WTC11 (cell line): Measurements from ENCODE around the gene RCE1. TPM values are rescaled to one million over a fixed set of nuclear protein-coding genes. Genes with fewer than 3 reads are reported as not detected.
"Not testable (repeated sequence)": the region's sequence is repeated elsewhere in the genome, so short reads cannot be mapped to it uniquely, and the experiment has no call there.

Source experiments
- ATAC-seq: fragments of 200-7000 bp; cut with Tn5 transposase; 2 replicates; pipeline ENCODE4 v1.10.0; 2021; ENCODE audit warnings: mild to moderate bottlenecking, moderate library complexity
- CTCF ChIA-PET: fragments of 300-600 bp; sonication (Branson Sonifier 250); formaldehyde crosslinking; loops from one replicate; lab custom pipeline; 2021; ENCODE audit warnings: antibody characterized with exemption; lab: Charles Lee
- POLR2A ChIA-PET: fragments of 350-600 bp; sonication (Branson Sonifier 250); formaldehyde crosslinking; loops from one replicate; lab custom pipeline; 2021; ENCODE audit warnings: antibody characterized with exemption; lab: Charles Lee
- DNase-seq: peaks from one replicate; pipeline ENCODE4 v3.0.0; 2021; ENCODE audit warnings: low spot score
- H3K27ac Mint-ChIP-seq: 2 replicates; pipeline ENCODE4 v1.8.0; 2021; ENCODE audit warnings: mixed read lengths
- H3K27me3 Mint-ChIP-seq: 2 replicates; pipeline ENCODE4 v1.8.0; 2021; ENCODE audit warnings: low read depth, mild to moderate bottlenecking, moderate library complexity, mixed read lengths
- H3K36me3 Mint-ChIP-seq: 2 replicates; pipeline ENCODE4 v1.8.0; 2021; ENCODE audit warnings: mixed read lengths
- H3K4me1 Mint-ChIP-seq: 2 replicates; pipeline ENCODE4 v1.8.0; 2022; ENCODE audit warnings: mixed read lengths
- H3K4me3 Mint-ChIP-seq: 2 replicates; pipeline ENCODE4 v1.8.0; 2021; ENCODE audit warnings: mild to moderate bottlenecking, moderate library complexity, mixed read lengths
- H3K9me3 Mint-ChIP-seq: 2 replicates; pipeline ENCODE4 v1.8.0; 2021; ENCODE audit warnings: mixed read lengths
- ATF1 ChIP-seq: sonication (generic); formaldehyde crosslinking; IDR thresholded peaks from 2 replicates; pipeline ENCODE4 v1.8.1; 2023; ENCODE audit warnings: mild to moderate bottlenecking, moderate library complexity, missing genetic modification reagents
- CBFB ChIP-seq: sonication (generic); formaldehyde crosslinking; IDR thresholded peaks from 2 replicates; pipeline ENCODE4 v1.8.1; 2022; ENCODE audit warnings: mild to moderate bottlenecking, low read depth, missing genetic modification reagents
- CREB1 ChIP-seq: sonication (generic); formaldehyde crosslinking; IDR thresholded peaks from 2 replicates; pipeline ENCODE4 v1.8.0; 2023; ENCODE audit warnings: mild to moderate bottlenecking, missing genetic modification reagents
- ESRRA ChIP-seq: sonication (generic); formaldehyde crosslinking; IDR thresholded peaks from 2 replicates; pipeline ENCODE4 v1.8.1; 2022; ENCODE audit warnings: mild to moderate bottlenecking, missing genetic modification reagents, borderline replicate concordance
- NFE2L1 ChIP-seq: sonication (generic); formaldehyde crosslinking; IDR thresholded peaks from 2 replicates; pipeline ENCODE4 v1.8.1; 2023; ENCODE audit warnings: missing genetic modification reagents
- PRRX2 ChIP-seq: fragments of 250-450 bp; sonication (Bioruptor Pico); IDR thresholded peaks from 2 replicates; pipeline ENCODE4 v1.8.0; 2021; ENCODE audit warnings: mild to moderate bottlenecking
- SOX15 ChIP-seq: fragments of 250-450 bp; sonication (Bioruptor Pico); IDR thresholded peaks from 2 replicates; pipeline ENCODE4 v1.9.0; 2021; ENCODE audit warnings: mild to moderate bottlenecking
- TEAD1 ChIP-seq: sonication (generic); formaldehyde crosslinking; IDR thresholded peaks from 2 replicates; pipeline ENCODE4 v1.8.0; 2022; ENCODE audit warnings: mild to moderate bottlenecking, missing genetic modification reagents
- TEAD4 ChIP-seq: sonication (generic); formaldehyde crosslinking; IDR thresholded peaks from 2 replicates; pipeline ENCODE4 v1.8.0; 2022; ENCODE audit warnings: mild to moderate bottlenecking, missing genetic modification reagents
- ZNF416 ChIP-seq: fragments of 250-450 bp; sonication (Bioruptor Pico); IDR thresholded peaks from 2 replicates; pipeline ENCODE4 v1.9.0; 2021; ENCODE audit warnings: mild to moderate bottlenecking, inconsistent platforms
- ZNF671 ChIP-seq: fragments of 250-450 bp; sonication (Bioruptor Pico); IDR thresholded peaks from 2 replicates; pipeline ENCODE4 v1.8.0; 2021; ENCODE audit warnings: mild to moderate bottlenecking
- total RNA-seq: library from RNA; stranded (reverse); gene quantifications from 3 replicates; pipeline ENCODE4 v1.2.3, GENCODE V29; 2021
- TF ChIP-seq, protein P1 (sequence below): fragments of 250-450 bp; sonication (Bioruptor Pico); IDR thresholded peaks from 2 replicates; pipeline ENCODE4 v1.9.0; 2021; ENCODE audit warnings: mild to moderate bottlenecking
- TF ChIP-seq, protein P2 (sequence below): fragments of 250-450 bp; sonication (Bioruptor Pico); IDR thresholded peaks from 2 replicates; pipeline ENCODE4 v1.8.0; 2021; ENCODE audit warnings: mild to moderate bottlenecking
- TF ChIP-seq, protein P3 (sequence below): sonication (generic); formaldehyde crosslinking; IDR thresholded peaks from 2 replicates; pipeline ENCODE4 v1.8.0; 2022; ENCODE audit warnings: mild to moderate bottlenecking, missing genetic modification reagents
- TF ChIP-seq, protein P4 (sequence below): fragments of 250-450 bp; sonication (Bioruptor Pico); IDR thresholded peaks from 2 replicates; pipeline ENCODE4 v1.9.0; 2021; ENCODE audit warnings: moderate library complexity, mild to moderate bottlenecking, inconsistent platforms, borderline replicate concordance
- TF ChIP-seq, protein P5 (sequence below): fragments of 250-450 bp; sonication (Bioruptor Pico); IDR thresholded peaks from 2 replicates; pipeline ENCODE4 v2.1.2; 2022; ENCODE audit warnings: mild to moderate bottlenecking, moderate library complexity
- TF ChIP-seq, protein P6 (sequence below): sonication (generic); formaldehyde crosslinking; IDR thresholded peaks from 2 replicates; pipeline ENCODE4 v1.8.1; 2022; ENCODE audit warnings: low read depth, mild to moderate bottlenecking, moderate library complexity, missing genetic modification reagents, borderline replicate concordance

RCE1 gene
- total RNA-seq, 1 experiment from 2014 or later: 34.6 TPM

DNA sequence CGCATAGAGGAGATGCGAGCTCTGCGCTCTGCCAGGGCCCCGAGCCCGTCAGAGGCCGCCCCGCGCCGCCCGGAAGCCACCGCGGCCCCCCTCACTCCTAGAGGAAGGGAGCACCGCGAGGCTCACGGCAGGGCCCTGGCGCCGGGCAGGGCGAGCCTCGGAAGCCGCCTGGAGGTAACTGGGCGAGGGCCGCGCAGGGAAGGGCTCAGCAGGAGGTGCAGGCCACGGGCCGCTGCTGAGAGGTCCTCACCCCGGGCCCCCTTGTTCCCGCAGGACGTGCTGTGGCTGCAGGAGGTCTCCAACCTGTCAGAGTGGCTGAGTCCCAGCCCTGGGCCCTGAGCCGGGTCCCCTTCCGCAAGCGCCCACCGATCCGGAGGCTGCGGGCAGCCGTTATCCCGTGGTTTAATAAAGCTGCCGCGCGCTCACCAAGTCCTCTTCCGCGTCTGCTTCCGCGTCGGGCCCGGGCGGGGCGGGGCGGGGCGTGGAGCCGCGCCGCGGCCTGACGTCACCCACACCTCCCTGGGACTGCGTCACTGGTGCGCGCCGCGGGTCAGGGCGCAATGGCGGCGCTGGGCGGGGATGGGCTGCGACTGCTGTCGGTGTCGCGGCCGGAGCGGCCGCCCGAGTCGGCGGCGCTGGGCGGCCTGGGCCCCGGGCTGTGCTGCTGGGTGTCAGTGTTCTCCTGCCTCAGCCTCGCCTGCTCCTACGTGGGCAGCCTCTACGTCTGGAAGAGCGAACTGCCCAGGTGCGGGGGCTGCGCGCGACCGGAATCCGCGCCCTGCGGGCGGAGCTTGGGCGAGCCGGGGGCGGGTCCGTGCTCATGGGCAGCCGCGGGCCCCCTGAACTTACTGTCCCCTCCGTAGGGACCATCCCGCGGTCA is at the start of gene RCE1 (continued):
- TF ChIP-seq, protein P1, sequence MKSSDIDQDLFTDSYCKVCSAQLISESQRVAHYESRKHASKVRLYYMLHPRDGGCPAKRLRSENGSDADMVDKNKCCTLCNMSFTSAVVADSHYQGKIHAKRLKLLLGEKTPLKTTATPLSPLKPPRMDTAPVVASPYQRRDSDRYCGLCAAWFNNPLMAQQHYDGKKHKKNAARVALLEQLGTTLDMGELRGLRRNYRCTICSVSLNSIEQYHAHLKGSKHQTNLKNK (CRISPR knock-in tag): no peak
- no peak for TF ChIP-seq SOX15 (CRISPR knock-in tag)
- TF ChIP-seq, protein P2, sequence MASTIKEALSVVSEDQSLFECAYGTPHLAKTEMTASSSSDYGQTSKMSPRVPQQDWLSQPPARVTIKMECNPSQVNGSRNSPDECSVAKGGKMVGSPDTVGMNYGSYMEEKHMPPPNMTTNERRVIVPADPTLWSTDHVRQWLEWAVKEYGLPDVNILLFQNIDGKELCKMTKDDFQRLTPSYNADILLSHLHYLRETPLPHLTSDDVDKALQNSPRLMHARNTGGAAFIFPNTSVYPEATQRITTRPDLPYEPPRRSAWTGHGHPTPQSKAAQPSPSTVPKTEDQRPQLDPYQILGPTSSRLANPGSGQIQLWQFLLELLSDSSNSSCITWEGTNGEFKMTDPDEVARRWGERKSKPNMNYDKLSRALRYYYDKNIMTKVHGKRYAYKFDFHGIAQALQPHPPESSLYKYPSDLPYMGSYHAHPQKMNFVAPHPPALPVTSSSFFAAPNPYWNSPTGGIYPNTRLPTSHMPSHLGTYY (CRISPR knock-in tag): no peak
- TF ChIP-seq, protein P3, sequence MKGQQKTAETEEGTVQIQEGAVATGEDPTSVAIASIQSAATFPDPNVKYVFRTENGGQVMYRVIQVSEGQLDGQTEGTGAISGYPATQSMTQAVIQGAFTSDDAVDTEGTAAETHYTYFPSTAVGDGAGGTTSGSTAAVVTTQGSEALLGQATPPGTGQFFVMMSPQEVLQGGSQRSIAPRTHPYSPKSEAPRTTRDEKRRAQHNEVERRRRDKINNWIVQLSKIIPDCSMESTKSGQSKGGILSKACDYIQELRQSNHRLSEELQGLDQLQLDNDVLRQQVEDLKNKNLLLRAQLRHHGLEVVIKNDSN: no peak; the same call in 1 of the 2 replicates
- 0 out of 2 replicates have a peak, but pooled peaks have one; percentile 57 for TF ChIP-seq CBFB (CRISPR knock-in tag)
- peak; percentile 23; the same call in 1 of the 2 replicates for TF ChIP-seq ZNF671 (CRISPR knock-in tag)
- peak; percentile 61 for TF ChIP-seq TEAD1 (CRISPR knock-in tag)
- TF ChIP-seq ZNF416 (CRISPR knock-in tag): peak; percentile 74; the same call in 1 of the 2 replicates
- no peak for TF ChIP-seq TEAD4 (CRISPR knock-in tag)
- TF ChIP-seq, protein P4, sequence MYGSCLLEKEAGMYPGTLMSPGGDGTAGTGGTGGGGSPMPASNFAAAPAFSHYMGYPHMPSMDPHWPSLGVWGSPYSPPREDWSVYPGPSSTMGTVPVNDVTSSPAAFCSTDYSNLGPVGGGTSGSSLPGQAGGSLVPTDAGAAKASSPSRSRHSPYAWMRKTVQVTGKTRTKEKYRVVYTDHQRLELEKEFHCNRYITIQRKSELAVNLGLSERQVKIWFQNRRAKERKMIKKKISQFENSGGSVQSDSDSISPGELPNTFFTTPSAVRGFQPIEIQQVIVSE (CRISPR knock-in tag): no peak
- TF ChIP-seq, protein P5, sequence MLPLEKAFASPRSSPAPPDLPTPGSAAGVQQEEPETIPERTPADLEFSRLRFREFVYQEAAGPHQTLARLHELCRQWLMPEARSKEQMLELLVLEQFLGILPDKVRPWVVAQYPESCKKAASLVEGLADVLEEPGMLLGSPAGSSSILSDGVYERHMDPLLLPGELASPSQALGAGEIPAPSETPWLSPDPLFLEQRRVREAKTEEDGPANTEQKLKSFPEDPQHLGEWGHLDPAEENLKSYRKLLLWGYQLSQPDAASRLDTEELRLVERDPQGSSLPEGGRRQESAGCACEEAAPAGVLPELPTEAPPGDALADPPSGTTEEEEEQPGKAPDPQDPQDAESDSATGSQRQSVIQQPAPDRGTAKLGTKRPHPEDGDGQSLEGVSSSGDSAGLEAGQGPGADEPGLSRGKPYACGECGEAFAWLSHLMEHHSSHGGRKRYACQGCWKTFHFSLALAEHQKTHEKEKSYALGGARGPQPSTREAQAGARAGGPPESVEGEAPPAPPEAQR (CRISPR knock-in tag): no peak
- TF ChIP-seq, protein P6, sequence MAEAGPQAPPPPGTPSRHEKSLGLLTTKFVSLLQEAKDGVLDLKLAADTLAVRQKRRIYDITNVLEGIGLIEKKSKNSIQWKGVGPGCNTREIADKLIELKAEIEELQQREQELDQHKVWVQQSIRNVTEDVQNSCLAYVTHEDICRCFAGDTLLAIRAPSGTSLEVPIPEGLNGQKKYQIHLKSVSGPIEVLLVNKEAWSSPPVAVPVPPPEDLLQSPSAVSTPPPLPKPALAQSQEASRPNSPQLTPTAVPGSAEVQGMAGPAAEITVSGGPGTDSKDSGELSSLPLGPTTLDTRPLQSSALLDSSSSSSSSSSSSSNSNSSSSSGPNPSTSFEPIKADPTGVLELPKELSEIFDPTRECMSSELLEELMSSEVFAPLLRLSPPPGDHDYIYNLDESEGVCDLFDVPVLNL (CRISPR knock-in tag): no peak
- peak; percentile 84; the same call in 1 of the 2 replicates for TF ChIP-seq ESRRA (CRISPR knock-in tag)
- peak; percentile 77; the same call in 1 of the 2 replicates for TF ChIP-seq CREB1
- peak; percentile 67; the same call in 1 of the 2 replicates for TF ChIP-seq PRRX2 (CRISPR knock-in tag)
- peak; percentile 88; the same call in 1 of the 2 replicates for TF ChIP-seq ATF1 (CRISPR knock-in tag)
- peak; percentile 71; the same call in 1 of the 2 replicates for TF ChIP-seq NFE2L1 (CRISPR knock-in tag)

DNA sequence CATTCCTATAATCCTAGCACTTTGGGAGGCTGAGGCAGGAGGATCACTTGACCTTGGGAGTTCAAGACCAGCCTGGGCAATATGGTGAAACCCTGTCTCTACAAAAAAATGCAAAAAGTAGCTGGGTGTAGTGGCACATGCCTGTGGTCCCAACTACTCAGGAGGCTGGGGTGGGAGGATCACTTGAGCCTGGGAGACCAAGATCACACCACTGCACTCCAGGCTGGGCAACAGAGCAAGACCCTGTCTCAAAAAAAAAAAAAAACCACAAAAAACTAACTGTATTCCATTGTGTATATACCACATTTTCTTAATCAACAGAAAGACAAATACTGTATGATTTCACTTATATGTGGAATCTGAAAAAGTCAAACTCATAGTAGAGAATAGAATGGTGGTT is 43.4 kb upstream of the RCE1 start:
- H3K4me1 Mint-ChIP-seq, H3K27ac Mint-ChIP-seq, DNase-seq, ATAC-seq, H3K27me3 Mint-ChIP-seq, POLR2A ChIA-PET, H3K9me3 Mint-ChIP-seq, H3K4me3 Mint-ChIP-seq, CTCF ChIA-PET, H3K36me3 Mint-ChIP-seq: not testable (repeated sequence)
